ENCODE results near the gene TMPRSS2.

Gene TMPRSS2

GRCh38 chr21:41475714-41476420, 32.1 kb downstream of the TMPRSS2 start:
- Histone ChIP-seq H3K4me3 (ENCODE audit: low read depth in 1 of 2, low read length in 2 of 2) (no peak overlapping the region), H3K9me3 (ENCODE audit: control insufficient read depth in 1 of 2, low read length in 2 of 2) (no peaks in the 10 kb centered on the region), H3K27me3 (ENCODE audit: control insufficient read depth in 1 of 2, insufficient read depth in 2 of 2, low read length in 2 of 2) (peaks cover 0 to 6% of the 10 kb centered on the region in 2 donors), H3K36me3 (ENCODE audit: control insufficient read depth in 1 of 2, insufficient read depth in 2 of 2, low read length in 2 of 2) (peaks cover 35 to 70% of the 10 kb centered on the region in 2 donors), H3K27ac (ENCODE audit: low read depth, low read length) (no peak overlapping the region), H3K9ac (ENCODE audit: low read depth in 1 of 2, low read length in 2 of 2) (no peak overlapping the region), H3K4me1 (ENCODE audit: control insufficient read depth in 1 of 2, insufficient read depth in 2 of 2, low read length in 2 of 2) (peaks cover 36 to 38% of the 10 kb centered on the region in 2 donors)

GRCh38 chr21:41472753-41473548, 35.0 kb downstream of the TMPRSS2 start:
- Histone ChIP-seq H3K9me3 (ENCODE audit: control insufficient read depth in 1 of 2, low read length in 2 of 2) (no peaks in the 10 kb centered on the region), H3K27ac (ENCODE audit: low read depth, low read length) (no peak overlapping the region), H3K4me3 (ENCODE audit: low read depth in 1 of 2, low read length in 2 of 2) (no peak overlapping the region), H3K27me3 (ENCODE audit: control insufficient read depth in 1 of 2, insufficient read depth in 2 of 2, low read length in 2 of 2) (peaks cover 0 to 6% of the 10 kb centered on the region in 2 donors), H3K4me1 (ENCODE audit: control insufficient read depth in 1 of 2, insufficient read depth in 2 of 2, low read length in 2 of 2) (peaks cover 7 to 9% of the 10 kb centered on the region in 2 donors), H3K9ac (ENCODE audit: low read depth in 1 of 2, low read length in 2 of 2) (no peak overlapping the region), H3K36me3 (ENCODE audit: control insufficient read depth in 1 of 2, insufficient read depth in 2 of 2, low read length in 2 of 2) (peaks cover 47 to 74% of the 10 kb centered on the region in 2 donors)

GRCh38 chr21:41470054-41470453, 37.9 kb downstream of the TMPRSS2 start:
- no peak overlapping the region for H3K9ac ChIP-seq (ENCODE audit: low read depth in 1 of 2, low read length in 2 of 2)
- H3K27ac ChIP-seq (ENCODE audit: low read depth, low read length), result no peak overlapping the region
- peaks cover 62 to 85% of the 10 kb centered on the region in 2 donors for H3K36me3 ChIP-seq (ENCODE audit: control insufficient read depth in 1 of 2, insufficient read depth in 2 of 2, low read length in 2 of 2)
- peaks cover 0 to 6% of the 10 kb centered on the region in 2 donors for H3K4me1 ChIP-seq (ENCODE audit: control insufficient read depth in 1 of 2, insufficient read depth in 2 of 2, low read length in 2 of 2)
- no peaks in the 10 kb centered on the region for H3K9me3 ChIP-seq (ENCODE audit: control insufficient read depth in 1 of 2, low read length in 2 of 2)
- no peak overlapping the region for H3K4me3 ChIP-seq (ENCODE audit: low read depth in 1 of 2, low read length in 2 of 2)
- H3K27me3 ChIP-seq (ENCODE audit: control insufficient read depth in 1 of 2, insufficient read depth in 2 of 2, low read length in 2 of 2), result peaks cover 0 to 6% of the 10 kb centered on the region in 2 donors

- Histone ChIP-seq H3K4me1 (ENCODE audit: control insufficient read depth in 1 of 2, insufficient read depth in 2 of 2, low read length in 2 of 2) (peaks cover 0 to 6% of the 10 kb centered on the region in 2 donors), H3K36me3 (ENCODE audit: control insufficient read depth in 1 of 2, insufficient read depth in 2 of 2, low read length in 2 of 2) (peaks cover 53 to 79% of the 10 kb centered on the region in 2 donors), H3K27ac (ENCODE audit: low read depth, low read length) (no peak overlapping the region), H3K9ac (ENCODE audit: low read depth in 1 of 2, low read length in 2 of 2) (no peak overlapping the region), H3K27me3 (ENCODE audit: control insufficient read depth in 1 of 2, insufficient read depth in 2 of 2, low read length in 2 of 2) (peaks cover 0 to 1% of the 10 kb centered on the region in 2 donors), H3K4me3 (ENCODE audit: low read depth in 1 of 2, low read length in 2 of 2) (no peak overlapping the region), H3K9me3 (ENCODE audit: control insufficient read depth in 1 of 2, low read length in 2 of 2) (no peaks in the 10 kb centered on the region)
Measured at GRCh38 chr21:41466024-41466820, 41.7 kb downstream of the TMPRSS2 start.

- no peak overlapping the region for H3K4me3 ChIP-seq (ENCODE audit: low read depth in 1 of 2, low read length in 2 of 2)
- H3K36me3 ChIP-seq (ENCODE audit: control insufficient read depth in 1 of 2, insufficient read depth in 2 of 2, low read length in 2 of 2), result peaks cover 45 to 69% of the 10 kb centered on the region in 2 donors
- no peak overlapping the region for H3K27ac ChIP-seq (ENCODE audit: low read depth, low read length)
- H3K9me3 ChIP-seq (ENCODE audit: control insufficient read depth in 1 of 2, low read length in 2 of 2), result no peaks in the 10 kb centered on the region
- H3K4me1 ChIP-seq (ENCODE audit: control insufficient read depth in 1 of 2, insufficient read depth in 2 of 2, low read length in 2 of 2), result peaks cover 0 to 6% of the 10 kb centered on the region in 2 donors
- no peaks in the 10 kb centered on the region for H3K27me3 ChIP-seq (ENCODE audit: control insufficient read depth in 1 of 2, insufficient read depth in 2 of 2, low read length in 2 of 2)
- no peak overlapping the region for H3K9ac ChIP-seq (ENCODE audit: low read depth in 1 of 2, low read length in 2 of 2)
Measured at GRCh38 chr21:41465176-41465781, 42.7 kb downstream of the TMPRSS2 start.

GRCh38 chr21:41460578-41461527, 47.1 kb downstream of the TMPRSS2 start:
- no peak overlapping the region for H3K27ac ChIP-seq (ENCODE audit: low read depth, low read length)
- H3K4me3 ChIP-seq (ENCODE audit: low read depth in 1 of 2, low read length in 2 of 2), result no peak overlapping the region
- no peak overlapping the region for H3K9ac ChIP-seq (ENCODE audit: low read depth in 1 of 2, low read length in 2 of 2)
- peaks cover 26 to 49% of the 10 kb centered on the region in 2 donors for H3K36me3 ChIP-seq (ENCODE audit: control insufficient read depth in 1 of 2, insufficient read depth in 2 of 2, low read length in 2 of 2)
- H3K9me3 ChIP-seq (ENCODE audit: control insufficient read depth in 1 of 2, low read length in 2 of 2), result no peaks in the 10 kb centered on the region
- H3K4me1 ChIP-seq (ENCODE audit: control insufficient read depth in 1 of 2, insufficient read depth in 2 of 2, low read length in 2 of 2), result no peaks in the 10 kb centered on the region
- H3K27me3 ChIP-seq (ENCODE audit: control insufficient read depth in 1 of 2, insufficient read depth in 2 of 2, low read length in 2 of 2), result no peaks in the 10 kb centered on the region

- Histone ChIP-seq H3K4me3 (ENCODE audit: low read depth in 1 of 2, low read length in 2 of 2) (no peak overlapping the region), H3K9me3 (ENCODE audit: control insufficient read depth in 1 of 2, low read length in 2 of 2) (no peaks in the 10 kb centered on the region), H3K36me3 (ENCODE audit: control insufficient read depth in 1 of 2, insufficient read depth in 2 of 2, low read length in 2 of 2) (peaks cover 24 to 49% of the 10 kb centered on the region in 2 donors), H3K27me3 (ENCODE audit: control insufficient read depth in 1 of 2, insufficient read depth in 2 of 2, low read length in 2 of 2) (no peaks in the 10 kb centered on the region), H3K4me1 (ENCODE audit: control insufficient read depth in 1 of 2, insufficient read depth in 2 of 2, low read length in 2 of 2) (no peaks in the 10 kb centered on the region), H3K27ac (ENCODE audit: low read depth, low read length) (no peak overlapping the region), H3K9ac (ENCODE audit: low read depth in 1 of 2, low read length in 2 of 2) (no peak overlapping the region)
Measured at GRCh38 chr21:41459884-41460534, 47.9 kb downstream of the TMPRSS2 start.

GRCh38 chr21:41458559-41458958, 49.4 kb downstream of the TMPRSS2 start:
- Histone ChIP-seq H3K9ac (ENCODE audit: low read depth in 1 of 2, low read length in 2 of 2) (no peak overlapping the region), H3K27me3 (ENCODE audit: control insufficient read depth in 1 of 2, insufficient read depth in 2 of 2, low read length in 2 of 2) (no peaks in the 10 kb centered on the region), H3K36me3 (ENCODE audit: control insufficient read depth in 1 of 2, insufficient read depth in 2 of 2, low read length in 2 of 2) (peaks cover 19 to 45% of the 10 kb centered on the region in 2 donors), H3K9me3 (ENCODE audit: control insufficient read depth in 1 of 2, low read length in 2 of 2) (no peaks in the 10 kb centered on the region), H3K4me3 (ENCODE audit: low read depth in 1 of 2, low read length in 2 of 2) (no peak overlapping the region), H3K27ac (ENCODE audit: low read depth, low read length) (no peak overlapping the region), H3K4me1 (ENCODE audit: control insufficient read depth in 1 of 2, insufficient read depth in 2 of 2, low read length in 2 of 2) (no peaks in the 10 kb centered on the region)
